Measurements from ENCODE around the gene RASGRF2.

The RASGRF2 gene

DNA sequence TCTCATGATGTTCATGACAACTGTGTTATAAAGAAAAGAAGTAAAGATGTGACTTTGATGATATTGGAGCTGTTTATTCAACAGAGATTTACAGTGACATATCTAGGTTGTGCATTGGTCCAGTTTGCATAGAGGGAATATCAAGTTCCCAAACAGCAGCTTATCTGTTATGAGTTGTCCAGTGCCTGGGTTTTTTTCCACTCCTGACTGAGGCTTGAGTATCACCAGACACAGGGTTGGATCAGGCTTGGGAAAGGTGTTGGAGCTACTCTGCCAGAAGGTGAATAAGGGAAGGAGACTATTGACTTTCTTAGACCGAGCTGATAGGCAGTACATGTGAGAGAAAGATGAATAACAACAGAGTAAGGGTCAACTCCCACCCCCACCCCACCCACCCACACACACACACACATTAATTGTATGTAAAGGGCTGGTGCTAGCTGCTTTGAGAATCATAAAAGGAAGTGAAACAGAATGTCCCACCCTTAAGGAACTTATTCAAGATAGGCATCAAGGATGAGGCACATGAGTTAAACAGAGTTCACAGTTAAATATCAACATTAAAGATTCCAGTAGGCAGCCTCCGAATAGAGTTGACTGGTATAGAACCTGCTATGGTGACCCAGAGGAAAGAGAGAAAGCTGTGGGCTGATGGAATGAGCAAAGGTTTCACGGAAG, 33.0 kb upstream of the RASGRF2 start:
- no peak overlapping the region for H3K4me3 ChIP-seq (ENCODE audit: low read depth in 1 of 2, low read length in 1 of 2)
- TF ChIP-seq, protein P1, sequence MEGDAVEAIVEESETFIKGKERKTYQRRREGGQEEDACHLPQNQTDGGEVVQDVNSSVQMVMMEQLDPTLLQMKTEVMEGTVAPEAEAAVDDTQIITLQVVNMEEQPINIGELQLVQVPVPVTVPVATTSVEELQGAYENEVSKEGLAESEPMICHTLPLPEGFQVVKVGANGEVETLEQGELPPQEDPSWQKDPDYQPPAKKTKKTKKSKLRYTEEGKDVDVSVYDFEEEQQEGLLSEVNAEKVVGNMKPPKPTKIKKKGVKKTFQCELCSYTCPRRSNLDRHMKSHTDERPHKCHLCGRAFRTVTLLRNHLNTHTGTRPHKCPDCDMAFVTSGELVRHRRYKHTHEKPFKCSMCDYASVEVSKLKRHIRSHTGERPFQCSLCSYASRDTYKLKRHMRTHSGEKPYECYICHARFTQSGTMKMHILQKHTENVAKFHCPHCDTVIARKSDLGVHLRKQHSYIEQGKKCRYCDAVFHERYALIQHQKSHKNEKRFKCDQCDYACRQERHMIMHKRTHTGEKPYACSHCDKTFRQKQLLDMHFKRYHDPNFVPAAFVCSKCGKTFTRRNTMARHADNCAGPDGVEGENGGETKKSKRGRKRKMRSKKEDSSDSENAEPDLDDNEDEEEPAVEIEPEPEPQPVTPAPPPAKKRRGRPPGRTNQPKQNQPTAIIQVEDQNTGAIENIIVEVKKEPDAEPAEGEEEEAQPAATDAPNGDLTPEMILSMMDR (IDR thresholded peaks at IDR 0.05): no peak
- no peaks in the 10 kb centered on the region for H3K27me3 ChIP-seq
- H3K27ac ChIP-seq: no peak overlapping the region
- no peaks in the 10 kb centered on the region for H3K9me3 ChIP-seq
- H3K36me3 ChIP-seq: no peaks in the 10 kb centered on the region
- peaks cover 10 to 23% of the 10 kb centered on the region in 2 experiments for H3K4me1 ChIP-seq (ENCODE audit: control insufficient read depth in 1 of 2, insufficient read depth in 1 of 2, low read depth in 1 of 2, low read length in 1 of 2)

GRCh38 chr5:80928073-80928472, 32.1 kb upstream of the RASGRF2 start:
- no peak overlapping the region for H3K4me3 ChIP-seq (ENCODE audit: low read depth in 1 of 2, low read length in 1 of 2)
- no peaks in the 10 kb centered on the region for H3K27me3 ChIP-seq
- H3K27ac ChIP-seq: no peak overlapping the region
- H3K9me3 ChIP-seq: no peaks in the 10 kb centered on the region
- H3K36me3 ChIP-seq: no peaks in the 10 kb centered on the region
- TF ChIP-seq, protein P1 (IDR thresholded peaks at IDR 0.05): no peak
- H3K4me1 ChIP-seq (ENCODE audit: control insufficient read depth in 1 of 2, insufficient read depth in 1 of 2, low read depth in 1 of 2, low read length in 1 of 2): peaks cover 10 to 23% of the 10 kb centered on the region in 2 experiments

DNA sequence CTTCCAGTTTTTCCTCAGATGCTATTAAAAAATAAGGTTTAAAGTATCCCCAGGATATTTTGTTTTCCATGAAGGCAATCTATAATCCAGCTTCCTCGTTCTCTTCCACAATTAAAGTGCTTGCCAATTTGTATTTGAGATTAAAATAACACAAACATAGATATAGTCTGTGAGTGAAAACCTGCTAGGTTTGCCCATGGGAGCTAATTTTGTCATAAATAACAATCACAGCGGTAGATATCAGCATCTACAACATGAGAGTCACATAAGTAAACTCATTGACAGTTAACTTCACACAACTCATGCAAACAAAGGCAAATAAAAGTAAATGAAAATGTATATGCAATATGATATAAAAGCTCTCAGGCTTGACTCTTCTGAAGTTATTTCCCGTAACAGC, 29.2 kb upstream of the RASGRF2 start:
- H3K4me1 ChIP-seq (ENCODE audit: control insufficient read depth in 1 of 2, insufficient read depth in 1 of 2, low read depth in 1 of 2, low read length in 1 of 2): peaks cover 5 to 14% of the 10 kb centered on the region in 2 experiments
- TF ChIP-seq, protein P1 (IDR thresholded peaks at IDR 0.05): no peak
- H3K4me3 ChIP-seq (ENCODE audit: low read depth in 1 of 2, low read length in 1 of 2): no peak overlapping the region
- H3K36me3 ChIP-seq: no peaks in the 10 kb centered on the region
- H3K9me3 ChIP-seq: no peaks in the 10 kb centered on the region
- H3K27ac ChIP-seq: no peak overlapping the region
- no peaks in the 10 kb centered on the region for H3K27me3 ChIP-seq

- H3K4me3 ChIP-seq (ENCODE audit: low read depth in 1 of 2, low read length in 1 of 2): no peak overlapping the region
- H3K4me1 ChIP-seq (ENCODE audit: control insufficient read depth in 1 of 2, insufficient read depth in 1 of 2, low read depth in 1 of 2, low read length in 1 of 2): peaks cover 3 to 12% of the 10 kb centered on the region in 2 experiments
- H3K36me3 ChIP-seq: no peaks in the 10 kb centered on the region
- H3K27ac ChIP-seq: no peak overlapping the region
- TF ChIP-seq, protein P1 (IDR thresholded peaks at IDR 0.05): no peak
- no peaks in the 10 kb centered on the region for H3K27me3 ChIP-seq
- no peaks in the 10 kb centered on the region for H3K9me3 ChIP-seq
These were observed 28.8 kb upstream of the RASGRF2 start for GRCh38 chr5:80931411-80931810.

- no peak overlapping the region for H3K4me3 ChIP-seq (ENCODE audit: low read depth in 1 of 2, low read length in 1 of 2)
- no peaks in the 10 kb centered on the region for H3K9me3 ChIP-seq
- no peaks in the 10 kb centered on the region for H3K27me3 ChIP-seq
- TF ChIP-seq, protein P1 (IDR thresholded peaks at IDR 0.05): no peak
- peaks cover 3 to 12% of the 10 kb centered on the region in 2 experiments for H3K4me1 ChIP-seq (ENCODE audit: control insufficient read depth in 1 of 2, insufficient read depth in 1 of 2, low read depth in 1 of 2, low read length in 1 of 2)
- H3K36me3 ChIP-seq: no peaks in the 10 kb centered on the region
- H3K27ac ChIP-seq: no peak overlapping the region
These were observed 27.1 kb upstream of the RASGRF2 start for GRCh38 chr5:80933036-80933435.
